Right lobe of liver (tissue), 6 donors: ENCODE measurements around the gene KCNH2. TPM values are rescaled to one million over a fixed set of nuclear protein-coding genes. Genes with fewer than 3 reads are reported as not detected.
A peak's percentile ranks its signal among the peaks of the same experiment; 100 is the strongest.

ENCODE experiments used
- ATAC-seq, 4 donors: fragments of 200-7000 bp; cut with Tn5 transposase; one replicate each; pipeline ENCODE4 v1.9.1; 2020; ENCODE audit warnings: mild to moderate bottlenecking in 4 of 4, moderate library complexity in 4 of 4
- DNase-seq, 3 donors: peaks; one replicate each; pipeline ENCODE4 v3.0.0-alpha.2; 2020
- H3K27ac ChIP-seq, 3 donors: fragments of 200-600 bp; one replicate each; pipeline ENCODE4 v1.8.0; 2022
- H3K27me3 ChIP-seq, 2 donors: fragments of 200-600 bp; one replicate each; pipeline ENCODE4 v1.8.0; 2022
- H3K36me3 ChIP-seq, 4 donors: fragments of 200-600 bp; sonication (generic) in 1 of 4; one replicate each; pipeline versions ENCODE4 v1.5.1 to v1.8.0; 2017 to 2022; ENCODE audit warnings: control low read depth in 1 of 4
- H3K4me1 ChIP-seq, 4 donors: fragments of 200-600 bp; sonication (generic) in 1 of 4; one replicate each; pipeline versions ENCODE4 v1.5.1 to v1.8.0; 2017 to 2022; ENCODE audit warnings: control low read depth in 1 of 4
- H3K4me3 ChIP-seq, 3 donors: fragments of 200-600 bp; one replicate each; pipeline ENCODE4 v1.8.0; 2022
- H3K9me3 ChIP-seq, 4 donors: fragments of 200-600 bp; sonication (generic) in 1 of 4; one replicate each; pipeline versions ENCODE4 v1.5.1 to v1.8.0; 2017 to 2022; ENCODE audit warnings: control low read depth in 1 of 4
- CTCF ChIP-seq, 4 donors: fragments of 200-600 bp in 3 of 4; fragments of 450-650 bp in 1 of 4; IDR thresholded peaks; one replicate each; pipeline versions ENCODE4 v1.5.1 to v1.8.0; 2016 to 2022; ENCODE audit warnings: antibody characterized with exemption in 4 of 4, mild to moderate bottlenecking in 2 of 4
- POLR2A ChIP-seq: fragments of 450-650 bp; IDR thresholded peaks from one replicate; pipeline ENCODE4 v1.6.1; 2017; ENCODE audit warnings: antibody characterized with exemption, mild to moderate bottlenecking
- WGBS: methylation state at CpG from one replicate; pipeline ENCODE4 v1.1.6; 2018; ENCODE audit warnings: low coverage, low lambda C conversion rate; ENCODE audit not compliant: insufficient coverage; ENCODE audit errors: missing lambda C conversion rate; 5-methylcytosine and 5-hydroxymethylcytosine counted together
- intact Hi-C, 2 donors: fragments of 100-400 bp; cut with DNase I; formaldehyde crosslinking; loops; one replicate each; pipeline versions ENCODE4 v1.11.2 to v1.14.1; 2022
- total RNA-seq, 6 experiments: library from RNA; depleted of rRNA in 2 of 6; stranded (reverse); fragments of >200 nt in 2 of 6; fragmentation: NEBNext Ultra II Directional in 3 of 6; extraction: Animal tissue kit (Norgen Biotek cat#: 25700) in 3 of 6; gene quantifications; one replicate each; pipeline versions ENCODE4 v1.1.0 to v1.2.4, GENCODE V29; 2016 to 2023
- donor health status: DM: no; HTN: yes; CAD: no.
- donor health status: DM: no; HTN: no; CAD: no.
- donor health status: DM: no; HTN: no; CAD: no.
- donor health status: DM: no; HTN: yes; CAD: no.
- donor health status: DM: no; HTN: yes; CAD: no.

The KCNH2 gene
- total RNA-seq, 6 experiments from 2014 or later = 0.11 to 0.69 (median 0.18) TPM; not detected in 1

- Histone ChIP-seq H3K27ac (no peak overlapping the region), H3K4me1 (no peaks in the 10 kb centered on the region), H3K9me3 (no peaks in the 10 kb centered on the region), H3K4me3 (no peak overlapping the region), H3K27me3 (no peaks in the 10 kb centered on the region), H3K36me3 (no peaks in the 10 kb centered on the region)
- DNase-seq (peak in 1 of 3 donors; percentile 27), ATAC-seq (no peak)
- WGBS = 27% methylated on average over 4 of the region's 10 CpGs
- intact Hi-C loops = no loop called here
- no peak for TF ChIP-seq POLR2A
- TF ChIP-seq CTCF (IDR thresholded peaks at IDR 0.05) = no peak
Measured at GRCh38 chr7:150924369-150924781, 53.7 kb downstream of the KCNH2 start.

GRCh38 chr7:150923802-150924201 lies 54.3 kb downstream of the KCNH2 start:
- Histone ChIP-seq H3K27me3 (no peaks in the 10 kb centered on the region), H3K4me3 (no peak overlapping the region), H3K36me3 (no peaks in the 10 kb centered on the region), H3K9me3 (no peaks in the 10 kb centered on the region), H3K4me1 (no peaks in the 10 kb centered on the region), H3K27ac (no peak overlapping the region)
- DNase-seq = no peak
- no peak for ATAC-seq
- intact Hi-C loops = no loop called here
- 82% methylated on average over 1 of the region's 1 CpG for WGBS
- no peak for TF ChIP-seq CTCF (IDR thresholded peaks at IDR 0.05)

GRCh38 chr7:150923196-150923595 lies 54.9 kb downstream of the KCNH2 start:
- H3K4me3 ChIP-seq = no peak overlapping the region
- ATAC-seq (no peak), DNase-seq (no peak)
- no peaks in the 10 kb centered on the region for H3K9me3 ChIP-seq
- no peak overlapping the region for H3K27ac ChIP-seq
- intact Hi-C loops = no loop called here
- no peaks in the 10 kb centered on the region for H3K4me1 ChIP-seq
- no peak for TF ChIP-seq POLR2A
- TF ChIP-seq CTCF (IDR thresholded peaks at IDR 0.05) = no peak
- no peaks in the 10 kb centered on the region for H3K36me3 ChIP-seq
- H3K27me3 ChIP-seq = no peaks in the 10 kb centered on the region

GRCh38 chr7:150919160-150919559 lies 59.0 kb downstream of the KCNH2 start:
- no peak overlapping the region for H3K4me3 ChIP-seq
- ATAC-seq (no peak), DNase-seq (no peak)
- H3K4me1 ChIP-seq = no peaks in the 10 kb centered on the region
- WGBS = 76% methylated on average over 10 of the region's 10 CpGs
- no peaks in the 10 kb centered on the region for H3K9me3 ChIP-seq
- no peaks in the 10 kb centered on the region for H3K36me3 ChIP-seq
- H3K27me3 ChIP-seq = no peaks in the 10 kb centered on the region
- TF ChIP-seq POLR2A (no peak), CTCF (IDR thresholded peaks at IDR 0.05) (no peak)
- H3K27ac ChIP-seq = no peak overlapping the region
- intact Hi-C loops = no loop called here

- no peak for TF ChIP-seq POLR2A
- TF ChIP-seq CTCF (IDR thresholded peaks at IDR 0.05) = no peak
- WGBS = 70% methylated on average over 6 of the region's 6 CpGs
- no peaks in the 10 kb centered on the region for H3K27me3 ChIP-seq
- no peaks in the 10 kb centered on the region for H3K9me3 ChIP-seq
- H3K4me1 ChIP-seq = no peaks in the 10 kb centered on the region
- H3K4me3 ChIP-seq = no peak overlapping the region
- H3K27ac ChIP-seq = no peak overlapping the region
- H3K36me3 ChIP-seq = no peaks in the 10 kb centered on the region
- no peak for DNase-seq
- ATAC-seq = no peak
- intact Hi-C loops = no loop called here
Measured at GRCh38 chr7:150918378-150918777, 59.7 kb downstream of the KCNH2 start.
